ENCODE measurements around the gene HYOU1. TPM values are rescaled to one million over a fixed set of nuclear protein-coding genes. Genes with fewer than 3 reads are reported as not detected.
A peak's percentile ranks its signal among the peaks of the same experiment; 100 is the strongest.

Gene HYOU1
- total RNA-seq, 2 donors from 2014 or later: 277 to 315 TPM

GRCh38 chr11:119030329-119031047 lies 26.5 kb downstream of the HYOU1 start, which contains the start of gene SLC37A4:
SLC37A4 (minus strand) TSS chr11:119030877.
- Histone ChIP-seq H3K4me1 (ENCODE audit: control insufficient read depth, insufficient read depth, low read length) (peaks cover 17% of the 10 kb centered on the region), H3K27ac (ENCODE audit: low read depth, low read length) (no peak within 1 kb of the TSS), H3K4me3 (ENCODE audit: low read length) (peak within 1 kb of the TSS; percentile 93), H3K36me3 (ENCODE audit: control insufficient read depth, insufficient read depth, low read length) (peaks cover 23% of the 10 kb centered on the region), H3K9ac (ENCODE audit: extremely low read depth, low read length, poor library complexity, severe bottlenecking) (peak within 1 kb of the TSS; percentile 54), H3K27me3 (ENCODE audit: control insufficient read depth, insufficient read depth, low read length, poor library complexity, severe bottlenecking) (no peaks in the 10 kb centered on the region), H3K9me3 (ENCODE audit: control insufficient read depth, low read length) (no peaks in the 10 kb centered on the region)
- 0% methylated on average over 16 to 67 of the region's 67 CpGs for whole genome bisulfite sequencing, 2 experiments (ENCODE audit: insufficient coverage in 1 of 2, insufficient read length in 1 of 2)
- H3K4me1 Mint-ChIP-seq: peaks cover 37% of the 10 kb centered on the region
- H3K27me3 Mint-ChIP-seq (ENCODE audit: insufficient read depth): no peaks in the 10 kb centered on the region
- peaks cover 29% of the 10 kb centered on the region for H3K36me3 Mint-ChIP-seq (ENCODE audit: low read depth)
- peak; percentile 99 for DNase-seq
- TF ChIP-seq CTCF (conservative IDR thresholded peaks at IDR 0.05): no peak
- H3K27ac Mint-ChIP-seq: peak within 1 kb of the TSS; percentile 87
- H3K9me3 Mint-ChIP-seq: no peaks in the 10 kb centered on the region
- peak within 1 kb of the TSS; percentile 70 for H3K4me3 Mint-ChIP-seq

- Histone ChIP-seq H3K27ac (ENCODE audit: low read depth, low read length) (no peak overlapping the region), H3K9me3 (ENCODE audit: control insufficient read depth, low read length) (no peaks in the 10 kb centered on the region), H3K4me3 (ENCODE audit: low read length) (peak overlapping the region; percentile 93), H3K36me3 (ENCODE audit: control insufficient read depth, insufficient read depth, low read length) (peaks cover 28% of the 10 kb centered on the region), H3K4me1 (ENCODE audit: control insufficient read depth, insufficient read depth, low read length) (peaks cover 17% of the 10 kb centered on the region), H3K27me3 (ENCODE audit: control insufficient read depth, insufficient read depth, low read length, poor library complexity, severe bottlenecking) (no peaks in the 10 kb centered on the region), H3K9ac (ENCODE audit: extremely low read depth, low read length, poor library complexity, severe bottlenecking) (peak overlapping the region; percentile 54)
- WGBS, 2 experiments (ENCODE audit: insufficient coverage in 1 of 2, insufficient read length in 1 of 2): 2 to 4% methylated on average over 10 to 13 of the region's 13 CpGs
- Mint-ChIP-seq H3K9me3 (no peaks in the 10 kb centered on the region), H3K27ac (peak overlapping the region; percentile 87), H3K27me3 (ENCODE audit: insufficient read depth) (no peaks in the 10 kb centered on the region), H3K4me3 (peak overlapping the region; percentile 70), H3K36me3 (ENCODE audit: low read depth) (peaks cover 34% of the 10 kb centered on the region), H3K4me1 (peaks cover 42% of the 10 kb centered on the region)
- no peak for TF ChIP-seq CTCF (conservative IDR thresholded peaks at IDR 0.05)
- no peak for DNase-seq
Observed at GRCh38 chr11:119030029-119030328, 27.0 kb downstream of the HYOU1 start.

GRCh38 chr11:119029340-119030028 lies 27.5 kb downstream of the HYOU1 start:
- H3K36me3 Mint-ChIP-seq (ENCODE audit: low read depth): peaks cover 37% of the 10 kb centered on the region
- Histone ChIP-seq H3K4me1 (ENCODE audit: control insufficient read depth, insufficient read depth, low read length) (peaks cover 18% of the 10 kb centered on the region), H3K4me3 (ENCODE audit: low read length) (peak overlapping the region; percentile 93), H3K27me3 (ENCODE audit: control insufficient read depth, insufficient read depth, low read length, poor library complexity, severe bottlenecking) (no peaks in the 10 kb centered on the region), H3K36me3 (ENCODE audit: control insufficient read depth, insufficient read depth, low read length) (peaks cover 31% of the 10 kb centered on the region), H3K27ac (ENCODE audit: low read depth, low read length) (no peak overlapping the region), H3K9me3 (ENCODE audit: control insufficient read depth, low read length) (no peaks in the 10 kb centered on the region), H3K9ac (ENCODE audit: extremely low read depth, low read length, poor library complexity, severe bottlenecking) (peak overlapping the region; percentile 54)
- no peaks in the 10 kb centered on the region for H3K27me3 Mint-ChIP-seq (ENCODE audit: insufficient read depth)
- peak; percentile 74 for DNase-seq
- H3K27ac Mint-ChIP-seq: peak overlapping the region; percentile 87
- 44 to 73% methylated on average over 6 to 10 of the region's 10 CpGs for WGBS, 2 experiments (ENCODE audit: insufficient coverage in 1 of 2, insufficient read length in 1 of 2)
- H3K4me3 Mint-ChIP-seq: peak overlapping the region; percentile 70
- TF ChIP-seq CTCF (conservative IDR thresholded peaks at IDR 0.05): no peak
- H3K4me1 Mint-ChIP-seq: peaks cover 46% of the 10 kb centered on the region
- no peaks in the 10 kb centered on the region for H3K9me3 Mint-ChIP-seq
